HepG2 (cell line): ENCODE data around the gene LRRTM1. TPM values are rescaled to one million over a fixed set of nuclear protein-coding genes. Genes with fewer than 3 reads are reported as not detected.

Experiments used
- ATAC-seq: fragments of 200-7000 bp; cut with Tn5 transposase; 3 replicates; pipeline ENCODE4 v1.9.1; 2020; ENCODE audit warnings: mild to moderate bottlenecking, moderate library complexity
- Bru-seq: library from RNA; stranded (reverse); fragments of 400-500 nt; gene quantifications from one replicate; lab custom pipeline; 2021; lab: Mats Ljungman, UMichigan
- BruChase-seq, 2 experiments: library from RNA; stranded (reverse); fragments of 400-500 nt; gene quantifications; one replicate each; lab custom pipeline; 2021; lab: Mats Ljungman, UMichigan
- BruUV-seq: library from RNA; stranded (reverse); fragments of 400-500 nt; replicated peaks from 2 replicates; lab custom pipeline; 2021; lab: Mats Ljungman, UMichigan
- CTCF ChIA-PET: fragments of 300-600 bp; formaldehyde crosslinking; extraction: SDS; loops from one replicate; lab custom pipeline; 2021; ENCODE audit warnings: low total read pairs, inconsistent platforms, low intra/inter-chr PET ratio; lab: Yijun Ruan, JAX
- POLR2A ChIA-PET: fragments of 350-600 bp; sonication (Branson Sonifier 250); formaldehyde crosslinking; loops from one replicate; lab custom pipeline; 2020; ENCODE audit warnings: antibody characterized with exemption, inconsistent platforms; lab: Yijun Ruan, JAX
- DNase-seq: peaks from one replicate; pipeline ENCODE4 v3.0.0-alpha.2; 2015; ENCODE audit warnings: low spot score
- FAIRE-seq: peaks from 3 replicates; lab custom pipeline; 2011; peaks lifted over from hg19 to GRCh38; lab: Jason Lieb, UNC
- H2AFZ ChIP-seq: one replicate; pipeline ENCODE4 v1.6.1; 2011; ENCODE audit warnings: low read length, inconsistent platforms
- H3K27ac ChIP-seq: fragments of 300-600 bp; 3 replicates; pipeline ENCODE4 v1.8.0; 2011; ENCODE audit warnings: mixed run types, mild to moderate bottlenecking, mixed read lengths, low read length, inconsistent platforms; ENCODE audit not compliant: insufficient read depth; ENCODE audit errors: extremely low read length
- H3K27me3 ChIP-seq, 2 experiments: fragments of 200-600 bp in 1 of 2; 2 replicates in 1 of 2; 3 replicates in 1 of 2; pipeline versions ENCODE4 v1.6.0 to v1.8.0; 2011; ENCODE audit warnings: low read length in 2 of 2, mild to moderate bottlenecking in 2 of 2, moderate library complexity in 2 of 2, inconsistent platforms in 1 of 2; ENCODE audit not compliant: insufficient read depth in 2 of 2, control insufficient read depth in 1 of 2
- H3K36me3 ChIP-seq, 2 experiments: fragments of 200-600 bp in 1 of 2; replicated peaks in 1 of 2; 2 replicates in 1 of 2; 3 replicates in 1 of 2; pipeline versions ENCODE4 v1.5.1 to v1.8.0; 2011; ENCODE audit warnings: low read length in 2 of 2, inconsistent platforms in 1 of 2; ENCODE audit not compliant: insufficient read depth in 2 of 2, control insufficient read depth in 1 of 2
- H3K4me1 ChIP-seq: 2 replicates; pipeline ENCODE4 v1.5.1; 2012; ENCODE audit warnings: low read length, inconsistent platforms; ENCODE audit not compliant: insufficient read depth
- H3K4me2 ChIP-seq: 2 replicates; pipeline ENCODE4 v1.6.0; 2011; ENCODE audit warnings: low read depth, low read length, inconsistent platforms
- H3K4me3 ChIP-seq, 3 experiments: fragments of 200-600 bp in 1 of 3; sonication (generic), shearing (Covaris generic) in 1 of 3; replicated peaks in 1 of 3; 2 replicates each; pipeline ENCODE4 v1.5.1; 2011 to 2016; ENCODE audit warnings: low read length in 3 of 3, inconsistent platforms in 2 of 3, low read depth in 2 of 3, mild to moderate bottlenecking in 2 of 3, control low read depth in 1 of 3, mixed read lengths in 1 of 3; ENCODE audit not compliant: insufficient read depth in 1 of 3
- H3K79me2 ChIP-seq: one replicate; pipeline ENCODE4 v1.6.1; 2011; ENCODE audit warnings: low read length, inconsistent platforms; ENCODE audit not compliant: insufficient read depth
- H3K9ac ChIP-seq: 2 replicates; pipeline ENCODE4 v1.6.0; 2011; ENCODE audit warnings: mild to moderate bottlenecking, low read depth, low read length, inconsistent platforms; ENCODE audit not compliant: insufficient read depth
- H3K9me3 ChIP-seq: 2 replicates; pipeline ENCODE4 v1.5.1; 2012; ENCODE audit warnings: mild to moderate bottlenecking, low read length
- H4K20me1 ChIP-seq: 2 replicates; pipeline ENCODE4 v1.6.0; 2011; ENCODE audit warnings: inconsistent platforms, mild to moderate bottlenecking, low read length, moderate library complexity; ENCODE audit not compliant: insufficient read depth
- CEBPB ChIP-seq: IDR thresholded peaks from 2 replicates; pipeline ENCODE4 v1.6.1; 2011; ENCODE audit warnings: low read depth, low read length, improper control_type of control experiment, borderline replicate concordance
- DDIT3 ChIP-seq: sonication (generic); formaldehyde crosslinking; IDR thresholded peaks from 2 replicates; pipeline ENCODE4 v1.4.0; 2020; ENCODE audit warnings: mild to moderate bottlenecking, missing genetic modification reagents
- EZH2 ChIP-seq: conservative IDR thresholded peaks from 2 replicates; pipeline ENCODE4 v1.6.1; 2012; ENCODE audit warnings: mild to moderate bottlenecking, low read depth, low read length, moderate library complexity
- ZSCAN31 ChIP-seq: sonication (generic); formaldehyde crosslinking; IDR thresholded peaks from 2 replicates; pipeline ENCODE4 v1.5.0; 2020; ENCODE audit warnings: low read depth, mild to moderate bottlenecking, missing genetic modification reagents
- WGBS: methylation state at CpG from one replicate; pipeline ENCODE4 v1.1.6; 2017; ENCODE audit warnings: low lambda C conversion rate; 5-methylcytosine and 5-hydroxymethylcytosine counted together
- in situ Hi-C: cut with HindIII; loops from 2 replicates; pipeline ENCODE4 v1.10.0; 2017; ENCODE audit warnings: low pct_unique_long_range_greater_than_20kb; ENCODE audit not compliant: extremely low pct_ligation_motif_present
- intact Hi-C: fragments of 100-400 bp; cut with micrococcal nuclease; formaldehyde crosslinking; loops from one replicate; pipeline ENCODE4 v1.10.0; 2022; ENCODE audit not compliant: unreplicated experiment
- long read RNA-seq, 2 experiments: library from RNA in 1 of 2; library from polyadenylated mRNA in 1 of 2; stranded (forward) in 1 of 2; unstranded in 1 of 2; transcript quantifications; one replicate each; pipeline ENCODE4 v2.0.0, GENCODE V29; 2019 to 2022
- polyA minus RNA-seq, 3 experiments: library from RNA; depleted of rRNA, polyadenylated mRNA; stranded (reverse); fragments of >200 nt; gene quantifications; 2 replicates each; pipeline ENCODE4 v1.2.3, GENCODE V29; 2011; ENCODE audit warnings: low replicate concordance in 1 of 3
- polyA plus RNA-seq, 8 experiments: library from polyadenylated mRNA; depleted of rRNA in 3 of 8; stranded (reverse) in 7 of 8; unstranded in 1 of 8; fragments of >200 nt; fragmentation: Illumina TruSeq in 4 of 8; extraction: Trizol in 4 of 8; gene quantifications; 2 replicates each; pipeline versions ENCODE4 v1.2.1 to v1.2.3, GENCODE V29; 2011 to 2016; ENCODE audit warnings: low read depth in 4 of 8, missing spikeins in 1 of 8, mixed read lengths in 1 of 8; ENCODE audit not compliant: insufficient read depth in 1 of 8
- total RNA-seq, 5 experiments: library from RNA; depleted of rRNA; stranded (reverse); fragments of >200 nt; fragmentation: Illumina TruSeq; extraction: Trizol; gene quantifications; 2 replicates each; pipeline ENCODE4 v1.2.3, GENCODE V29; 2016; ENCODE audit warnings: low read depth in 1 of 5

Gene LRRTM1
- not detected in 2 replicates for total RNA-seq (2016; rRNA removed; fragmentation: Illumina TruSeq; extraction: Trizol)
- not detected in 2 replicates for total RNA-seq (2016; cell fraction: cytosol; rRNA removed; fragmentation: Illumina TruSeq; extraction: Trizol; ENCODE audit: low read depth)
- not detected in 2 replicates for total RNA-seq (2016; cell fraction: insoluble cytoplasmic fraction; rRNA removed; fragmentation: Illumina TruSeq; extraction: Trizol)
- not detected in 2 replicates for total RNA-seq (2016; cell fraction: membrane; rRNA removed; fragmentation: Illumina TruSeq; extraction: Trizol)
- total RNA-seq (2016; cell fraction: nucleus; rRNA removed; fragmentation: Illumina TruSeq; extraction: Trizol), result not detected in 2 replicates
- not detected in 2 replicates for polyA plus RNA-seq (2011; rRNA removed)
- not detected in 2 replicates for polyA plus RNA-seq (2011; cell fraction: cytosol; rRNA removed)
- not detected in 2 replicates for polyA plus RNA-seq (2011; cell fraction: nucleus; rRNA removed)
- polyA plus RNA-seq (2012), result not detected in 2 replicates
- polyA plus RNA-seq (2016; cell fraction: cytosol; fragmentation: Illumina TruSeq; extraction: Trizol; ENCODE audit: low read depth), result not detected in 2 replicates
- not detected in 2 replicates for polyA plus RNA-seq (2016; cell fraction: insoluble cytoplasmic fraction; fragmentation: Illumina TruSeq; extraction: Trizol; ENCODE audit: low read depth)
- not detected in 2 replicates for polyA plus RNA-seq (2016; cell fraction: membrane; fragmentation: Illumina TruSeq; extraction: Trizol; ENCODE audit: low read depth)
- polyA plus RNA-seq (2016; cell fraction: nucleus; fragmentation: Illumina TruSeq; extraction: Trizol; ENCODE audit: insufficient read depth, low read depth), result not detected in 2 replicates
- polyA minus RNA-seq (2011; rRNA and poly(A)+ RNA removed; ENCODE audit: low replicate concordance), result not detected in 2 replicates
- not detected in 2 replicates for polyA minus RNA-seq (2011; cell fraction: cytosol; rRNA and poly(A)+ RNA removed)
- polyA minus RNA-seq (2011; cell fraction: nucleus; rRNA and poly(A)+ RNA removed), result not detected in 2 replicates
- not detected for Bru-seq, nascent RNA
- not detected for BruChase-seq, experiment 1, labeled RNA remaining after a 6-hour chase
- BruChase-seq, experiment 2, labeled RNA remaining after a 2-hour chase, result not detected
- long read RNA-seq, experiment 1, result 0 reads
- long read RNA-seq, experiment 2, result 0 reads

- H3K27me3 ChIP-seq, result peaks cover 2 to 38% of the 10 kb centered on the region in 2 experiments; a peak in 3 of 5 replicates
- no peaks in the 10 kb centered on the region for H3K79me2 ChIP-seq
- no peak within 1 kb of the TSS for H3K9ac ChIP-seq
- H4K20me1 ChIP-seq, result no peaks in the 10 kb centered on the region
- no peak within 1 kb of the TSS for H3K27ac ChIP-seq
- ATAC-seq, result peak; percentile 85
- H3K36me3 ChIP-seq, result no peaks in the 10 kb centered on the region
- CTCF ChIA-PET, result no interaction called here
- H3K4me2 ChIP-seq, result peak within 1 kb of the TSS; percentile 72
- BruUV-seq, result no TSS peak
- no peak for TF ChIP-seq CEBPB
- peak; percentile 65; the same call in 1 of the 2 replicates for TF ChIP-seq EZH2
- TF ChIP-seq DDIT3 (CRISPR knock-in tag), result no peak
- no peak for TF ChIP-seq ZSCAN31 (CRISPR knock-in tag)
- TF ChIP-seq, all 625 proteins: peak for 1
- 3% methylated on average over 24 of the region's 64 CpGs for WGBS
- no peak within 1 kb of the TSS for H2AFZ ChIP-seq
- no peaks in the 10 kb centered on the region for H3K9me3 ChIP-seq
- in situ Hi-C loops (no loop called here), intact Hi-C loops (no loop called here)
- DNase-seq (no peak), FAIRE-seq (no peak)
- POLR2A ChIA-PET, result no interaction called here
- peak within 1 kb of the TSS in 2 of 3 experiments; percentile 23 to 56; a peak in 2 of 6 replicates for H3K4me3 ChIP-seq
- no peaks in the 10 kb centered on the region for H3K4me1 ChIP-seq
These were observed at the start of gene LRRTM1 for GRCh38 chr2:80303909-80304837. Gene LRRTM1, minus strand, starts transcription at chr2:80304752. Its CDS starts 933 bp downstream, at chr2:80303819.
